ENCODE data around the gene FGF8. TPM values are rescaled to one million over a fixed set of nuclear protein-coding genes. Genes with fewer than 3 reads are reported as not detected.

Gene FGF8
- total and polyA plus RNA-seq, 2 of the 8 experiments (the other 6 are each of a cell fraction or from before 2014, with no cell fraction given) = 1.1 to 3.9 TPM

DNA sequence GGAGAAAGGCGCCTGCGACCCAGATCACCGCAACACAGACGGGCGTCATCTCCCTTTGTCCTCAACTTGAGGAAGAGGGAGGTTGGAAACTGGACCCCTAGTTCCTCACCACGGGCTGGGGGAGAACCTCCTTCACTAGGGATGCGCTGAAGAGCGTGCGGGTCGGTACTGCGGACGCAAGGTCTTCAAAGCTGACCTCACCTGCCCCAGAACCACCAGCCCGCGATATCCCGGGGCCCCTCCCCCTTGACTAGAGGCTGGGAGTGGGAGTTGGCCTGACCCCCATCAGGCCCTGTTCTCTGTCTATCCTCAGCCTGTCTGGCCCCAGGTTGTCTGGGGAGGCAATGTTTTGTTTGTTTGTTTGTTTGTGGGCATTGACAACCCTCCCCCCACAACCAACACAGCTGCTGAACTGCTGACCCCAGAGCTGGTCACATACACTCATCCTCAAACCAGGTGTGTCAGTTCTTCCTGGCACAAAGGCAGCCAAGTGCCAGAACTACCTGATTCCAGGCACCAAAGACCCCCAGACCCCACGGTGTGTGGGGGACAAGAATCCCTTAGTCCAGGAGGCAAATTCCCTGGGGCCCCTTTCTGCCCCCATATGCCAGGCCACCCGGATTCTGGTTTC is 4.4 kb upstream of the FGF8 start:
- H3K9me3 ChIP-seq (ENCODE audit: insufficient read depth in 2 of 2, low read depth in 1 of 2, low read length in 1 of 2) = no peaks in the 10 kb centered on the region
- H3K4me2 ChIP-seq (ENCODE audit: insufficient read depth in 1 of 2, low read depth in 2 of 2, low read length in 2 of 2) = peak overlapping the region; percentile 91 to 95
- no peak overlapping the region for H4K5ac ChIP-seq (ENCODE audit: insufficient read length, low read depth, low read length)
- no peak for TF ChIP-seq CTCF (IDR thresholded peaks at IDR 0.05; ENCODE audit: control extremely low read depth in 1 of 3, insufficient read depth in 1 of 3, low read depth in 1 of 3, low read length in 3 of 3)
- no peak overlapping the region for H3K27ac ChIP-seq (ENCODE audit: low read depth, low read length)
- no peak overlapping the region for H3K18ac ChIP-seq (ENCODE audit: extremely low read depth, low read length)
- no peak overlapping the region for H4K8ac ChIP-seq (ENCODE audit: extremely low read depth, insufficient read depth, low read length)
- no peak overlapping the region; a peak in 1 of 7 replicates for H3K9ac ChIP-seq (replicated peaks in 1 of 4; ENCODE audit: extremely low read depth in 1 of 4, low read depth in 3 of 4, low read length in 3 of 4)
- no peak overlapping the region for H2BK5ac ChIP-seq (ENCODE audit: low read depth, low read length)
- ChIA-PET CTCF (ENCODE audit: partially characterized antibody) (interaction anchor here (0.8 to 9.8 kb wide), 50 partner anchors 9 to 566 kb away, joined by 3 to 246 read pairs (median 6); partner anchors contain the start of genes FBXW4, KCNIP2 and OGA), POLR2A (ENCODE audit: partially characterized antibody) (interaction anchor here (1.1 to 9.1 kb wide), 5 partner anchors 11 to 182 kb away, joined by 4 to 66 read pairs (median 6); partner anchors contain the start of gene OGA)
- H3K36me3 ChIP-seq (ENCODE audit: control insufficient read depth in 2 of 4, insufficient read depth in 4 of 4, low read length in 3 of 4) = no peaks in the 10 kb centered on the region; a peak in 2 of 8 replicates
- H3K23me2 ChIP-seq (ENCODE audit: low read depth, low read length) = peaks cover 34% of the 10 kb centered on the region
- H4K20me1 ChIP-seq (replicated peaks in 1 of 2; ENCODE audit: control insufficient read depth in 1 of 2, insufficient read depth in 2 of 2, low read length in 2 of 2) = peaks cover 15 to 29% of the 10 kb centered on the region in 2 experiments
- H2BK15ac ChIP-seq (ENCODE audit: low read length) = peak overlapping the region; percentile 88
- no peak overlapping the region for H4K91ac ChIP-seq (replicated peaks; ENCODE audit: insufficient read length, low read length)
- WGBS, 2 experiments (ENCODE audit: extremely low coverage in 1 of 2, insufficient coverage in 1 of 2, insufficient read length in 1 of 2, insufficient replicate concordance in 2 of 2, low coverage in 1 of 2, low lambda C conversion rate in 2 of 2, missing lambda C conversion rate in 1 of 2) = 43% methylated on average over 14 of the region's 17 CpGs; no CpG with 5 or more reads in 1 of the 2 experiments
- peaks cover 4 to 38% (median 21%) of the 10 kb centered on the region in 4 experiments for H3K4me1 ChIP-seq (replicated peaks in 1 of 4; ENCODE audit: control insufficient read depth in 3 of 4, insufficient read depth in 4 of 4, low read length in 3 of 4)
- H2BK120ac ChIP-seq (replicated peaks; ENCODE audit: low read depth, low read length) = no peak overlapping the region
- FAIRE-seq (no peak), DNase-seq (ENCODE audit: low read depth in 1 of 2, low spot score in 2 of 2) (no peak)
- no peak overlapping the region for H3K14ac ChIP-seq (ENCODE audit: insufficient read length)
- no peak overlapping the region for H2AK5ac ChIP-seq (ENCODE audit: low read depth, low read length)
- H3K79me1 ChIP-seq (ENCODE audit: low read depth, low read length) = peaks cover 7% of the 10 kb centered on the region
- no peak overlapping the region for H2BK20ac ChIP-seq (ENCODE audit: low read length)
- H3K23ac ChIP-seq (ENCODE audit: insufficient read length) = no peak overlapping the region
- H3K4ac ChIP-seq (replicated peaks; ENCODE audit: insufficient read length, low read depth, low read length) = no peak overlapping the region
- peaks cover 29 to 42% (median 35%) of the 10 kb centered on the region in 4 experiments for H3K27me3 ChIP-seq (replicated peaks in 1 of 4; ENCODE audit: control insufficient read depth in 3 of 4, extremely low read depth in 1 of 4, insufficient read depth in 3 of 4, low read length in 3 of 4)
- no peak overlapping the region for H3K56ac ChIP-seq (replicated peaks; ENCODE audit: insufficient read length, low read depth, low read length)
- peaks cover 0 to 8% of the 10 kb centered on the region in 2 experiments; a peak in 1 of 4 replicates for H3K79me2 ChIP-seq (ENCODE audit: control insufficient read depth in 1 of 2, insufficient read depth in 2 of 2, low read length in 2 of 2)
- H3K4me3 ChIP-seq (ENCODE audit: extremely low read depth in 1 of 4, insufficient read depth in 2 of 4, low read depth in 3 of 4, low read length in 4 of 4) = peak overlapping the region in 3 of 4 experiments; percentile 11 to 60 (median 23); a peak in 4 of 8 replicates
- H2AFZ ChIP-seq (ENCODE audit: low read length) = no peak overlapping the region
- no peak overlapping the region for H2BK12ac ChIP-seq (ENCODE audit: low read depth, low read length)

All from H1 (cell line).